HG03139 (cell line): ENCODE results near the gene SPATA13.
"Not testable (repeated sequence)": the region's sequence is repeated elsewhere in the genome, so short reads cannot be mapped to it uniquely, and the experiment has no call there.

Source experiments
- ATAC-seq: cut with Tn5 transposase; IDR thresholded peaks from one replicate; pipeline ENCODE4 v1.9.1; 2021; ENCODE audit not compliant: unreplicated experiment

SPATA13 gene

DNA sequence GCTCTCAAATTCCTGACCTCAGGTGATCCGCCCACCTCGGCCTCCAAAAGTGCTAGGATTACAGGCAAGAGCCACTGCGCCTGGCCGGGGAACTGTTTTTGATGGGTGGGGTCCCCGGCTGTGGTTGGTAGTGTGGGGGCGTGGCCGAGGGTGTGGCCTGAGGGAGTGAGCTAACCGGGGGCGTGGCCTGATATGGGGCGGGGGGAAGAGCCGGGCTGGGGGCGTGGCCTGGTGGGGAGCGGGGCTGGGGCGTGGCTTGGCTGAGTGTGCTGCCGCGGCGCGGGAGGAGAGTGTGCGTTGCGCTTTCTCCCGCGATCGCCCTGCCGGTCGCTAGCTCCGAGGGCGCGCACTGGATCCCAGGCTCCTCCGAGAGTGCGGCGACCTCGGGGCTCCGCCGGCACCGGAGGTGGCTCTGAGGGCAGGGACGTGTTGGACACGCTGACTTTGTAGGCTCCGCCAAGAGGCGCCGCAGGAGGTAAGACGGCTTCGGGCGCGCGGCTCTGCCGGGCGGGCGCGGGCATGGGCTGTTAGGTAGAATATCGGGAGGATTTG, at the start of gene SPATA13:
Gene SPATA13 (plus strand): TSS at position 263 of the 552 bp plus-strand sequence. CDS start 62,210 bp downstream, outside the sequence.
- ATAC-seq: peak; percentile 67

DNA sequence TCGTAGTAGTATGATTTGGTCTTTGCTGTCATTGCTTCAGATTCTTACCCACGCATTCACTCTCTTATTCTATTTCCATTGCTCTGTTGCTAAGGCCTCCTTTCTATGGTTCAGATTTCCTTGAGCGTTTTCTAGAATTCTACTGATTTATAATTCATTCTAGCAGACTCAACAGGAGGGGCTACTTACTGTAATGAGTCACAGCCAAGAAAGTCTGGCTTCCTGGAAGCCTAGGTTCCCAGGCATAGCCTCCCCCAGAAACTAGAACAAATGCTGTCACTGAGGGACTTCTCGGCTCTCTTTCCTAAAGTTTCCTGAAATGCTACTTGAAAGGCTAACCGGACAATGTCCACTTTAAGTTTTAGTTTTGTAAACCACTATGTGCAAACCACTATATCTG, 47.7 kb upstream of the SPATA13 start:
- ATAC-seq: no peak

DNA sequence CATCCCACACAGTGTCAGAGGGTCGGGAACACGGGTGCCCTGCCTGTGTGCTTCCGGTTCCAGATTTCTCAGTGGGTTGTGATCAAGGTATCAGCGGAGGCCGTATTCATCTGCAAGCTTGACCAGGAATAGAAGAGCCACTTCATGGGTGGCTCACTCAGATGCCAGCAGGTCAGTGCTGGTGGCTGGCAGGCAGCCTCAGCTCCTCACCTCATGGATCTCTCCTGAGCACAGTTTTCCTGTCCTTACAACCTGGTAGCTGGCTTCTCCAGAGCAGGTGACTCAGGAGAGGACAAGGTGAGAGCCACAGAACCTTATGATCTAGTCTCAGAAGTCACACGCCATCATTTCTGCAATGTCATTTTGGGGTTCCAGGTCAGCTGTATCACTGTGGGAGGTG, 44.8 kb upstream of the SPATA13 start:
- ATAC-seq: no peak

DNA sequence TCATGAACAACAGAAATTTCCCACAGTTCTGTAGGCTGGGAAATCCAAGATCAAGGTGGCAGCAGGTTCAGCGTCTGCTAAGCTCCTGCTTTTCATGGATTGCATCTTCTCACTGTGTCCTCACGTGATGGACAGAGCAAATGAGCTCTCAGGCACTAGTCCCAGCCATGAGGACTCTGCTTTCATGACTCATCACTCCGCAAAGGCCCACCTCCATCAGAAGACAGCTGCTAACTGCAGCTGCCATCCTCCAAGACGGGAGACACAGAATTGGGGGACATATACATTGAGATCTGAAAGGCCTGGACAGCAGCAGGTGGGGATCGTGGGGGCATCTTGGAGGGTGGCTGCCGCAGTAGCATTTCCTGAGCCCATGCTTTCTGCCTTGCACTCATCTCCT, 44.4 kb upstream of the SPATA13 start:
- ATAC-seq: no peak

DNA sequence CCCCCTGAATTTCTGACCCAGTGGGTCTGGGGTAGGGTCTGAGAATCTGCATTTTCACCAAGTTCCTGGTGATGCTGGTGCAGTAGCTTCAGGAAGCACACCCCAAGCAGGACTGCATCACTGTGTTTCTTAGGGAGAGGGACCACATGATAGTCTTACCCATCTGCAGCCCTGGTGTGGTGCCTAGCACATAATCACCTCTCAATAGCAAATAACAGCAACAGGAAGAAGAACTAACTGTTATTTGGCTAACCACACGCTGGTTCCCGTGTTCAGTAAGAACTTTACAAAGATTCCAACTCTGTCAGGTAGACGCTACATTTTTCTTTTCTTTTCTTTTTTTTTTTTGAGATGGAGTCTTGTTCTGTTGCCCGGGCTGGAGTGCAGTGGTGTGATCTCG, 41.9 kb upstream of the SPATA13 start:
- no peak for ATAC-seq

DNA sequence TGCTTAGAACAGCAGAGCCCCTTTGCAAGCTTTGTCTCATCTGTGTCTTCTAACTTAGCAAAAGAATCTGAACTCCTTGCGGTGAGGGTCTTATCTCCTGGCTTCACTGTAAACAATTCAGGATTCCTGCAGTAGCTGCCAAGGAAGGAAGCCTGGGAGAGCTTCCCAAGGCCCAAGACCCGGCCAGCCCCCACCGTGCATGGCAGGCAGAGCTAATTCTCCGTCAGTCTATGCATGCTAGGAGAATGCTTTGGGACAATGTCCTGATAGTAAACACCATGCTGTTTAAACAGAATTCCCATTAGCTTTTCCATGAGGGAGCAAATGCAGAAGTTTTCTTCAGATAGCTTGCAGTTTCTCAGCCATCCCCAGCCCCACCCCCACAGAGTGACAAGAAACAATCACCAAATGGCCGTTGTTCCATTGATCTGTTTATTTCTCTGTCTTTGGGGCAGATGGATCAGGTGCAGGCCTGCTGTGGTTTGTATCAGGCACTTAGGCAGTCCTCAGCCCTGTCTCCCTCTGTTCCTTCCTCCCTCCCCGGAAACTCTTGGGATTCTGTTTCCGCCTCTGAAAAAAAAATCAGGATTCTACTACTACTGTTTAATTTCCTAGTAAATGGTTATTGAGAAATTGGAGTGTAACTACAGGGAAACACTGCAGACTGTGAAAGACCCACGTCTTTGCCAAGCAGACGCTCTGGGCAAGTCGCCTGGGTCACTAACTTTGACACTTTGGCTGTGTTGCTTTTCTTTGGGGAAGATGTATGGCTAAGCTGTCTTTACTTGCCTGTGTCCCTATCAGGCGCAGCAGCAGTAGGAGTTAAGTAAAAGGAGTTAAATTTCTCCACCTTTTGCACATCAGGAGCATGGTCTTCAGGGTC, 40.7 kb upstream of the SPATA13 start:
- no peak for ATAC-seq

DNA sequence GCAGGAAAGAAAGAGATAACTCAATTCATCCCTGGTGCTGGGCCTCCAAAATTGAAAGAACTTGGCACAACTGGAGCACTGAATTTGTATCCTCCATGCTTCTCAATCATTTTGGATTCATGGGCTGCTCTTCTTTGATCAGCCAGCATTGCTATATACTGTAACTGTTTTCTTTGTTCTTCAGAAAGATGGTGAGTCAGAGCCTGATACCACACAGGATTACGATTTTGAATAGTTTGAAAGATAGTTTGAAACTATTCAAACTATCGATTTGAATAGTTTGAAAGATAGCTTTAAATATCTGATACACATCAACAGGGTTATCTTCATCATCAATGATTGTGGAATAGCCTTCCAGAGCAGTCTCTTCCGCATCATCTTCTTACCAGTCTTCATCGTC, 38.5 kb upstream of the SPATA13 start:
- not testable (repeated sequence) for ATAC-seq

DNA sequence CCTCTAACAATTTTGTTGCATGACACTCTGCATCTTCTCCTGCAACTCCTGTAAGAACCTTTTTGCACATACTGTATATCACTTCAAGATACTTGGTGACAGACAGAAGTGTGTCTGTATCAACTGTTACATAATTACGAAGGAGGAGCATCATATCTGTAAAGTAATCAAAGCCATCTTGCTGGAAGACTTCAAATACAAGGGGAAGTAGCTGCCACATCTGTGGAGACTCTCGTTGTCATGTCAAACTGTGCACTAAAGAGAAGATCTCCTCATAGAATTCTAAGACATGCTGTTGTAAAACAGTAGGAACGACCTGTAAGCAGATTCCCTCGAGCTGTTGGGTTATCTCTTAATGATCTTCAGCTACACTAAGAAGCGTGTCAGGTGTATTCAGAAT, 38.0 kb upstream of the SPATA13 start:
- no peak for ATAC-seq

DNA sequence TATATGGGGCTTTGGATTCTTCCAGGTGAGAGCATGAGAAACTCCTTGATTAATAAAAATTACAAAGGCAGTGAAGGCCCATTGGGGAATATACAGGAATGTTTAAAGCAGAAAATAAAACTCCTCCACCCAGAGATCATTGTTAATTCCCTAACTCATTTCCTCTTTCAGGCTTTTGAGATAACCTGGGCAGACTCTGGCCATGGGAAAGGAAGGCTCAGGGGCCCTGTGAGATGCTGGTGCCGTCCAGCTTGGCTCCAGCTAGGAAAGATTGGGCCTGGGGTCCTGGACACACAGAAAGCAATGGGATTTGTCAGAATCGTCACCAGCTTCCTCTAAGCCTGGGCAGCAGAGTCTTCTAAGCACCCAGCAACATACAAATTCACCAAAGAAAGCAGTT, 36.8 kb upstream of the SPATA13 start:
- ATAC-seq: no peak

DNA sequence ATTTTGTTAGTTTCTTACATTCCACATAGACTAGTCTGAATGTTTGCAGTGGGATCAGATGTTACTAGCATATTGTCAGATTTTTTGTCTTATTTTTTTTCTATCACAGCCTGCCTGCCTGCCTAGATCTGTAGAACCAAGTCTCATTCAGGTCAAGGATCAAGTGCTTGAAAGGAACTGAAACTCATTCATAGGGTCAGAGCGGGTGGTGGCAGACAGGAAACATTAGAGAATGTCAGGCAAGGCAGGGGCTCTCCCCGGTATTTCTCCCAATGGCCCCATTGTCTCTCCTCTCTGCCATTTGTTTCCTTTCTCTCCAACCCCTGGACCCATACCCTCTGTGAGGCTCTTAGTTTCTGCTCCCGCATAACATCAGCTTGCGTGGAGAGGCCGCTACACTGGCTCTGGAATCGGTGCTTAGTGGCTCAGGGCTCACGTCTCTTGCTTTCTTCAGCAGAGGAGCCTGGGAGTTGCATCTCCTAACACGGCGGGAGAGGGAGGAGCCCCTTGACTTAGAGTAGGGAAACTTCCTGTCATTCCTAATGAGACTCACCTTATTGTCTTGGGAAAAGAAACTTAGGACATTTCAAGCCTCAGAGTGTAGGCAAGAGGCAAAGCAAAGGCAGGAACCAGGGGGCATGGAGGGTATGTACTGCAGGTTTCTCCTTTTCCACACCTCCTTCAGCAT, 35.6 kb upstream of the SPATA13 start:
- peak; percentile 77 for ATAC-seq

DNA sequence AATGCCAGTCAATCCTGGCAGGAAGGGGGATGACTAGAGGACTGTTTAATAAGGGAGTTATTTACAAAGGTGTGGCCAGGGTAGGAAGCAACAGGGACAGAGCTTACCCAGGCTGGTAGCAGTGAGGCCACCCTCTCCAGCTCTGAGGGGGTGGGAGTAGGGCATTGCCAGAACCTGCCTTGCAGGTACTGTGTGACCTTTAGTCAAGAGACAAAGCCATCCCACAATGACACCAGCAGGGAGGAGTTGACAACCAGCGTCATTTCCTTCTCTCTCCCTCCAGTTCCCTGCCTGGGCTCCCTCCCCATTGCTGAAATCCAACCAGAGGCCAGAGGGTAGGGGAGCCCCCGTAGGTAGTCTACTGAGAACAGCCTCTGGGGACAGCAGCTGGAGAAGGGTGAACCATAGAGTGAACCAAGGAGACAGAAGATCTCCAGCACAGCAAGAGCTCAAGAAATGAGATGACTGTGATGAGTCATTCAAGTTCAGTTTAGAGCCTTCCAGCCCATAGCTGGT, 33.3 kb upstream of the SPATA13 start:
- ATAC-seq: peak; percentile 52

DNA sequence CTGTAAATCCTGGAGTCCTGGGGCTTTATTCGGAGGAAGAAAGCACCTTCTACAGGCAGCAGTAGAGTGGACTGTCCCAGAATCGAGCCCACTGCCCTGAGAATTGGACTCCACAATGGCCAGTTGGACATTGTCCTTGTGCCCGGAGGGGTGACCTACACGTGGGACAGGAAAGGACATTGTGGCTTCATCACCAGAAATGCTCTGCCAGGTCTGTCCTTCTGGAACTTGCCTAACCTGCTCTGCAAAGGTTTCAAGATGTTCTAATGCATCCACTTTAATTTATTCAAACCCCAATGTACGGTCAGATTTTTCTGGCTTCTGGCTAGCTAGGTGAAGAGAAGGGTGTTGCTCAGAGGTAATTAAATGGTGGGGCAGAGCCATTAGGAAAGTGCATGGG, 32.4 kb upstream of the SPATA13 start:
- ATAC-seq: no peak

DNA sequence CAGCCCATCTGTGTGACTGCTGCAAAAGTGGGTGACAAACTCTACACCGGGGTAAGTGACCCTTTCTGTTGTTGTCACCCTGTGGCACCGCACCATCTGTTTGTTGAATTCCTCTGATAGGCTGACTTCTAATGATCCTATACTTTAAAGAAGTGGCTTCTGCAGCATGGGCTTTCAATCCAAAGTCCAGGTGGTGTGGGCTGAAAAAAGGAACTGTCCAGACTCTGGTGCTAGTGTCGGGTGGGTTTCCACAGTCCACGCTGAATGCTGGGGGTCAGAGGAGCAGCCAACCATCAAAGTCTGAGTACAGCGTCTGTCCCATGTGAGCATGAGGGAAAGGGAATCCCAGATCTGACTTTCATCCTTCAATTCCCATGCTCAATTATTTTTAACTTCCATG, 31.6 kb upstream of the SPATA13 start:
- no peak for ATAC-seq

DNA sequence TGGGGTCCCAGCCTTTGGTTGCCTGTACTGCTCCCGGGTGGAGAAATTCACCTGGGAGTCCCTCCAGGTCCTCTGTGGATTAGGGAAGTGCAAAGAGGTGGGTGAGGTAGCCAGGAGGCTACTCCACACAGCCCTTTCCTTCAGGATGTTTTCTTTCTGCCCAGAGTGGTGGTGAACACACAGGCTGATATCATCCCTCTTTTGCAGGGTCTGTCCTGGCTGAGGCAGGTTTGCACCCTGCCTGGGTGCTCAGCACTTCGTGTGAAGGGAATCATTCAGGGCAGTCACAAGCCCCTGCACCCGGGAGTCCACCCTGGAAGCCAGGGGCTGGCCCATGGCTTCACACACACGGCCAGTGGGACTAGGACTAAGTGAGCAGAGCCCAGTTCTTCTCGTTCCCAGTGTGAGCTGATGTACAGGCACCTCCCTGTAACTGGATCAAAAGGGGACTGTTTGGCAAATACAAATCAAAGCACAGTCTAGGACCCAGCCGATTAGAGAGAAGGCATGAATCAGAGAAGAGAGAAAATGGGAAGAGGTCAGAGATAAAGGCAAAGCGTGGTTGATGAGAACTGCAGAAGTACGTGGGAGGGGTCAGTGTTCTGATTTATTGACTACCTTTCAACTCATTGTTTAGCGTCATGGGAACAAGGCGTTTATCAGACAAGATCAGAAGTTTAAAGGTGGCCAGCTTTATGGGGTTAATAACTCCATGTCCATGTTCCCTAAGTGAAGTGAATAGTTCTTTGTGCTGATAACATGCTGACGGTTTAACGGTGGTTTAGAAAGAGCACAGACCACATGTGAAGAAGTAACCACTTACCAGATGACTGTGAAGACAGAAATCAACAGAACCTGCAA, 30.4 kb upstream of the SPATA13 start:
- no peak for ATAC-seq

DNA sequence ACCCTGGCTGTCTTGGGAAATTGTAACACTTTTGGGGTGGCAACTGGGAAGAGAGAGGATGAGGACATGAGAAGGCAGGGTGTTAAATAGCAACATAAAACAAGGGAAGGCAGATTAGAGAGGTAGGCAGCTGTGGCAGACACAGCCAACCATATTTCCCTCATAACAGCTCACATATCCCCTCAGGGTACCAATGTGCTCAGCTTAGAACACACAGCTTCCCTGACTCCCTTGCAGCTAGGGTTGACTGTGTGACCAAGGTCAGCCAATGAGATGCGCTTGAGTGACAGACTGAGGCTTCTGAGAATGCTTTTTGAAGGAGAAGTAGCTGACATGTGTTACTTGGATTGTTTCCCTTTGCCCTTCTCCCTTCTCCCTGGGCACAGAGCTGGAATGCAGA, 28.8 kb upstream of the SPATA13 start:
- no peak for ATAC-seq

DNA sequence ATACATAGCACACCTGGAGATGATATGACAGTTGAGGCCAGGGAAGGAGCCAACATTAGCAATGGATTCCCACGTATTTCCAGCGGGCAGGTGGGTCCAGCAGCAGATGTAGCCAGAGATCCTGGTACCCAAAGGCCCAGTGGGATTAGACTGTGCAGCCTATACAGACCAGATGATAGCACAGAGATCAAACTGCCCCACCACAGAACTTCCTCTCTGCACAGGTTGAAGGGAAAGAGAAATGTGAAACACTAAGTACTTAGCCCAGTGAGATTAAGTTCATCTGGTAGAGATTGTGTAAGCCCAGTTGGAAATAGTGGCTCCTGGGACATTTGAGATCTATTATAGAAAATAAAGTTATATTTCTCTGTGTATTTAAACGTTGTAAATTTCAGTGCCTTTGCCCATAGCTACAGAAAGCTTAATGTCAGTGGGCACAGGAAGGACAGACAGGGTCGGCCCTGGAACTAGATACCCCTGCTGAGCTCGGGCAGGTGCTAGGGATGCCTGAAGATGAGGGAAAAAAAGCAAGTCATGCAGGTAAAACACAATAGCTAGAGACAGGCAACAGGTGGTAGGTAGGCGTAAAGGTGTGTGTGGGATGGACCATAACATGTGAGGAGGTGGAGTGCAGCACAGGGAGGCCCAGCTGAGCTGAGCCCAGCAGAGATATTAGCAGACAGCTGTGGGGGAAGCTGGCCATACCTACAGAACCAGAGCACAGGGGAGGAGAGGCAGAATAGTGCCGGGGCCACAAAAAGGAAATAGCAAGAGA, 27.3 kb upstream of the SPATA13 start:
- ATAC-seq: no peak

DNA sequence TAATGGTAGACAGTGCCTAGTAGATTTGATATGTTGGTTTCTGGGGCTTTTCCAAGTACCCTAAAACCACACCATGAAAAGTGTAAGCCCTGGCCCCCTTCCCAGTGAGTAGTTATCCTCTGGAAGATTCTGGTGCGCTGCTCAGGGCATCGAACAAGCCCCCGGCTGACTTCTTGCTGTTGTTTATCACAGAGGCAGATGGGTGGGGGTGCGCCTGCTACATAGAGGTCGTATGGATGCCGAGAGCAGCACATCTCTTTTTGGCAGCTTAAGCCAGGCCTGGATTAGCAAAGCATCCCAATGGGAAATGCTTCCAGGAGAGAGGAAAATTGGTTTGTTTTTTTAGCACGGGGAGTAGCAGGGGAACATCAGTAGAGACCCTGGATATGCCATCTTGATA, 26.3 kb upstream of the SPATA13 start:
- ATAC-seq: no peak

DNA sequence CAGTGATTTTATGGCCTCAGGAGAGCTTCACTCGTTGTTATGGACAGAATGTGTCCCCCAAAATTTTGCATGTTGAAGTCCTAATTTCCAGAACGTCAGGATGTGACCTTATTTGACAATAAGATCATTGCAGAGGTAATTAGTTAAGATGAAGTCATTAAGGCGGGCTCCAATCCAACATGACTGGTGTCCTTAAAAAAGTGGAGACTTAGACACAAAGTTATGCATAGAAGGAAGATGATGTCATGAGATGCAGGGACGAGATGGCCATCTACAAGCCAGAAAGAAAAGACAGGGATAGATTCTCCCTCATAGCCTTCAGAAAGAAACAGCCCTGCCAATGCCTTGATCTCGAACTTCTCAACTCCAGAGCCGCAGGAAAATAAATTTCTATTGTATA, 25.8 kb upstream of the SPATA13 start:
- ATAC-seq: no peak

DNA sequence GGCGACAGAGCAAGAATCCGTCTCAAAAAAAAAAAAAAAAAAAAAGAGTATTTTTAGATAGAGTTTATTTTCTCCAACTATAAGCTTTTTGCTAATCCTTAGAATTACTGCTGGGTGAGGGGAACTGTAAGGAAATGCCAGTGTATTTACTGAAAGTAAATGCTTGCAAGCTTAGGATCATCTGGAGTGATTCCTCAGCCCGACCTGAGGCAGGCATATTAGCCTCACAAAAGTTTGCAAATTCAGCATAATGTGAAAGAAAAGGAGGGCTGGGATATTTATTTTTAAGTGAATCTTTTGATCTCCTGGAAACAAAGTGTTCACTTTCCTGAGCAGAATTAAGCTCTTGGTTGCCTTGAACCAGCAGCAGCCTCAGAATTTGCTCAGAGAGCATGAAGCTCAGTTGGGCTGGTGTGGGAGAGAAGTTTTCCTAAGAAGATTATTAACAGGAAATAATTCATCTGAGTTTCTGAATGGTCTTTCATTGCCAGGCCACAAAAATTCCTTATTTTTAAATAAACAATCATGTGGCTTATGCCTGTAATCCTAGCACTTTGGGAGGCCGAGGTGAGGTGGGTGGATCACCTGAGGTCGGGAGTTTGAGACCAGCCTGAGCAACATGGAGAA, 24.7 kb upstream of the SPATA13 start:
- ATAC-seq: no peak

DNA sequence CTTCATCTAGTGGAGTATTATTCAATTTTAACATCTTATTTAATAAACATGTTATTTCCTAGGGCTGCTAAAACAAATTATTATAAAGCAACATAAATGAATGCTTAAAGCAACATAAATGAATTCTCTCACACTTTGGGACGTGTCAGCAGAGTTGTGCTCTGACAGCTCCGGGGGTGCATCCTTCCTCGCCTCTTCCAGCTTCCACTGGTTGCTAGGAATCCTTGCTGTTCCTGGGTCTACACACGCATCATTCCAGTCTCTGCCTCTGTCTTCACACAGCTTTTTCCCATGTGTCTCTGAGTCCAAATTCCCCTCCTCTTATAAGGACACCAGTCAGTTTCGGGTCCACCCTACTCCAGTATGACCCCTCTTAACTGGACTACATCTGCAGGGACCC, 21.6 kb upstream of the SPATA13 start:
- ATAC-seq: no peak
